ENCODE data around the gene SRSF1. TPM values are rescaled to one million over a fixed set of nuclear protein-coding genes. Genes with fewer than 3 reads are reported as not detected.
A peak's percentile ranks its signal among the peaks of the same experiment; 100 is the strongest.

SRSF1 gene
- total RNA-seq, 4 donors from 2014 or later, result 116 to 429 (median 147) TPM

DNA sequence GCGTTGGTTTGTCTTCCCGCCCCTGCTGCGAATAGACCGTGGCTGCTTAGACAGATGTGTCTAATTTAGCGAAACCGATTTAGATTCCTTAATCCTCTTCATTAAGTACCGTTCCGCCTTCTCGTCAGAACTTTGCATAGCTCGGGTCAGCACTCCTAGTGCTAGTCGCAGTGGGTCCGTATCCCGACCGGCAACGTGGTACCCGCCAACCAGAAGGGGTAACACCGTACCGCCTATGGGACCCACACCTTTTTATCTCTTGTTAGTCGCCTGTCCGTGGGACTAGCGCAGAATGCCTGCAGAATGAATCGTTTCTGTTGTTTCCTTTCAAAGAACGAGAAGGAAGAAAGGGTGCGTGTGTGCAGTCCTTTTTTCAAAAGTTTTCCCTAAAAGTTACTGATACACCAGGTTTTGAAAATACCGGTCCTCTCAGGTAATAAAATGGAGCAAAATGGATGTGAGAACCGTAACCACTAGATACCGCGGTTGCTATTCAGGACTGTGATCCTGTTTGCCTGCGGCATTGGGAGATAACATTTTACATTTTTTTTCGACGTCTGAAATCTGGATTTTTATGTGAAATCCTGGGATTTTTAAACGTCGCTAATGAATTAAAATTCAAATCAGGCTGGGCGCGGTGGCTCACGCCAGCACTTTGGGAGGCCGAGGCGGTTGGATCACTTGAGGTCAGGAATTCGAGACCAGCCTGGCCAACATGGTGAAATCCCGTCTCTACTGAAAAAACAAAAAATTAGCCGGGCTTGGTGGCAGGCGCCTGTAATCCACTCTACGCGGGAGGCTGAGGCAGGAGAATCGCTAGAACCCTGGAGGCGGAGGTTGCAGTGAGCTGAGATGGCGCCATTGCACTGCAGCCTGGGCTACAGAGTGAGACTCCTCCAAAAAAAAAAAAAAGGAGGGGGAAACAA is 998 bp upstream of the SRSF1 start:
- DNase-seq, result peak; percentile 18
- TF ChIP-seq, protein P1, sequence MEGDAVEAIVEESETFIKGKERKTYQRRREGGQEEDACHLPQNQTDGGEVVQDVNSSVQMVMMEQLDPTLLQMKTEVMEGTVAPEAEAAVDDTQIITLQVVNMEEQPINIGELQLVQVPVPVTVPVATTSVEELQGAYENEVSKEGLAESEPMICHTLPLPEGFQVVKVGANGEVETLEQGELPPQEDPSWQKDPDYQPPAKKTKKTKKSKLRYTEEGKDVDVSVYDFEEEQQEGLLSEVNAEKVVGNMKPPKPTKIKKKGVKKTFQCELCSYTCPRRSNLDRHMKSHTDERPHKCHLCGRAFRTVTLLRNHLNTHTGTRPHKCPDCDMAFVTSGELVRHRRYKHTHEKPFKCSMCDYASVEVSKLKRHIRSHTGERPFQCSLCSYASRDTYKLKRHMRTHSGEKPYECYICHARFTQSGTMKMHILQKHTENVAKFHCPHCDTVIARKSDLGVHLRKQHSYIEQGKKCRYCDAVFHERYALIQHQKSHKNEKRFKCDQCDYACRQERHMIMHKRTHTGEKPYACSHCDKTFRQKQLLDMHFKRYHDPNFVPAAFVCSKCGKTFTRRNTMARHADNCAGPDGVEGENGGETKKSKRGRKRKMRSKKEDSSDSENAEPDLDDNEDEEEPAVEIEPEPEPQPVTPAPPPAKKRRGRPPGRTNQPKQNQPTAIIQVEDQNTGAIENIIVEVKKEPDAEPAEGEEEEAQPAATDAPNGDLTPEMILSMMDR (IDR thresholded peaks at IDR 0.05), result no peak
- TF ChIP-seq POLR2A (IDR thresholded peaks at IDR 0.05), result no peak
- H3K4me3 ChIP-seq, result peak overlapping the region; percentile 73 to 98
- peaks cover 9 to 21% of the 10 kb centered on the region in 2 donors for H3K4me1 ChIP-seq
- H3K27me3 ChIP-seq, result no peaks in the 10 kb centered on the region
- no peaks in the 10 kb centered on the region for H3K9me3 ChIP-seq
- peak overlapping the region; percentile 94 to 99 for H3K27ac ChIP-seq
- intact Hi-C loops (cut with DNase I; ENCODE audit: low total_unique reads), result no loop called here
- no peaks in the 10 kb centered on the region for H3K36me3 ChIP-seq

- Histone ChIP-seq H3K4me3 (peak overlapping the region; percentile 73 to 98), H3K36me3 (no peaks in the 10 kb centered on the region), H3K4me1 (peaks cover 9 to 22% of the 10 kb centered on the region in 2 donors), H3K9me3 (no peaks in the 10 kb centered on the region), H3K27me3 (no peaks in the 10 kb centered on the region), H3K27ac (peak overlapping the region; percentile 94 to 99)
- peak; percentile 76 for DNase-seq
- TF ChIP-seq, protein P1 (IDR thresholded peaks at IDR 0.05), result no peak
- TF ChIP-seq POLR2A (IDR thresholded peaks at IDR 0.05), result no peak
- intact Hi-C loops (cut with DNase I; ENCODE audit: low total_unique reads), result no loop called here
Observed at GRCh38 chr17:58006560-58006923, 504 bp downstream of the SRSF1 start.

- Histone ChIP-seq H3K36me3 (no peaks in the 10 kb centered on the region), H3K27ac (peak overlapping the region; percentile 94 to 99), H3K4me1 (peaks cover 9 to 22% of the 10 kb centered on the region in 2 donors), H3K9me3 (no peaks in the 10 kb centered on the region), H3K4me3 (peak overlapping the region; percentile 73 to 98), H3K27me3 (no peaks in the 10 kb centered on the region)
- no peak for DNase-seq
- TF ChIP-seq, protein P1 (IDR thresholded peaks at IDR 0.05), result no peak
- TF ChIP-seq POLR2A (IDR thresholded peaks at IDR 0.05), result no peak
- intact Hi-C loops (cut with DNase I; ENCODE audit: low total_unique reads), result no loop called here
Observed at GRCh38 chr17:58005728-58006559, 1.1 kb downstream of the SRSF1 start.

- Histone ChIP-seq H3K36me3 (no peaks in the 10 kb centered on the region), H3K27me3 (no peaks in the 10 kb centered on the region), H3K9me3 (no peaks in the 10 kb centered on the region), H3K4me3 (peak overlapping the region in 1 of 2 donors; percentile 73), H3K4me1 (peaks cover 9 to 22% of the 10 kb centered on the region in 2 donors), H3K27ac (peak overlapping the region; percentile 94 to 99)
- intact Hi-C loops (cut with DNase I; ENCODE audit: low total_unique reads), result no loop called here
- no peak for TF ChIP-seq POLR2A (IDR thresholded peaks at IDR 0.05)
- TF ChIP-seq, protein P1 (IDR thresholded peaks at IDR 0.05), result no peak
- no peak for DNase-seq
Observed at GRCh38 chr17:58005031-58005727, 1.9 kb downstream of the SRSF1 start.
